ENCODE measurements around the gene ITPKB.

ITPKB gene

GRCh38 chr1:226688056-226688748, 50.9 kb downstream of the ITPKB start:
- no peak for TF ChIP-seq CTCF (IDR thresholded peaks at IDR 0.05; ENCODE audit: low read depth, low read length, missing control alignments)
- in situ Hi-C loops (cut with HindIII; ENCODE audit: low pct_ligation_motif_present, low sequenced_read_pairs) = no loop called here
- no peak for DNase-seq
- Histone ChIP-seq H3K27ac (no peak overlapping the region), H3K36me3 (replicated peaks) (no peaks in the 10 kb centered on the region), H3K4me3 (ENCODE audit: low read depth, low read length) (no peak overlapping the region), H3K27me3 (replicated peaks) (no peaks in the 10 kb centered on the region)

GRCh38 chr1:226687426-226687825, 51.7 kb downstream of the ITPKB start:
- DNase-seq = no peak
- in situ Hi-C loops (cut with HindIII; ENCODE audit: low pct_ligation_motif_present, low sequenced_read_pairs) = no loop called here
- H3K27me3 ChIP-seq (replicated peaks) = no peaks in the 10 kb centered on the region
- no peak overlapping the region for H3K27ac ChIP-seq
- no peak overlapping the region for H3K4me3 ChIP-seq (ENCODE audit: low read depth, low read length)
- H3K36me3 ChIP-seq (replicated peaks) = no peaks in the 10 kb centered on the region
- TF ChIP-seq CTCF (IDR thresholded peaks at IDR 0.05; ENCODE audit: low read depth, low read length, missing control alignments) = no peak

- in situ Hi-C loops (cut with HindIII; ENCODE audit: low pct_ligation_motif_present, low sequenced_read_pairs) = no loop called here
- no peak for DNase-seq
- no peaks in the 10 kb centered on the region for H3K36me3 ChIP-seq (replicated peaks)
- no peak overlapping the region for H3K4me3 ChIP-seq (ENCODE audit: low read depth, low read length)
- TF ChIP-seq CTCF (IDR thresholded peaks at IDR 0.05; ENCODE audit: low read depth, low read length, missing control alignments) = no peak
- no peak overlapping the region for H3K27ac ChIP-seq
- H3K27me3 ChIP-seq (replicated peaks) = no peaks in the 10 kb centered on the region
Measured at GRCh38 chr1:226686440-226687425, 52.3 kb downstream of the ITPKB start.

- no peak for TF ChIP-seq CTCF (IDR thresholded peaks at IDR 0.05; ENCODE audit: low read depth, low read length, missing control alignments)
- Histone ChIP-seq H3K4me3 (ENCODE audit: low read depth, low read length) (no peak overlapping the region), H3K27me3 (replicated peaks) (no peaks in the 10 kb centered on the region), H3K27ac (no peak overlapping the region), H3K36me3 (replicated peaks) (no peaks in the 10 kb centered on the region)
- in situ Hi-C loops (cut with HindIII; ENCODE audit: low pct_ligation_motif_present, low sequenced_read_pairs) = no loop called here
- DNase-seq = no peak
Measured at GRCh38 chr1:226685196-226685820, 53.8 kb downstream of the ITPKB start.

- no peak for DNase-seq
- Histone ChIP-seq H3K4me3 (ENCODE audit: low read depth, low read length) (no peak overlapping the region), H3K27ac (no peak overlapping the region), H3K27me3 (replicated peaks) (no peaks in the 10 kb centered on the region), H3K36me3 (replicated peaks) (no peaks in the 10 kb centered on the region)
- no peak for TF ChIP-seq CTCF (IDR thresholded peaks at IDR 0.05; ENCODE audit: low read depth, low read length, missing control alignments)
- in situ Hi-C loops (cut with HindIII; ENCODE audit: low pct_ligation_motif_present, low sequenced_read_pairs) = no loop called here
Measured at GRCh38 chr1:226684026-226684425, 55.1 kb downstream of the ITPKB start.

Measured in brain microvascular endothelial cell (primary cell).